Stimulated activated naive B cell treated with anti-CD40 and anti-IgM and Interleukin-4, amounts not matched to agents 10 μg/mL and 1 μg/mL and 100 μg/mL, for 72 hours (primary cell): ENCODE results near the gene OMG.
"Not testable (repeated sequence)": the region's sequence is repeated elsewhere in the genome, so short reads cannot be mapped to it uniquely, and the experiment has no call there.

ENCODE experiments used
- ATAC-seq, 2 donors: fragments of 150-1000 bp; cut with Tn5 transposase; replicated peaks; 2 replicates each; pipeline ENCODE4 v1.10.0; 2021; ENCODE audit warnings: moderate library complexity in 1 of 2
- DNase-seq: peaks from one replicate; pipeline ENCODE4 v3.0.0; 2021
- H3K27ac Mint-ChIP-seq: one replicate; pipeline ENCODE4 v1.8.0; 2022; ENCODE audit warnings: mild to moderate bottlenecking, mixed read lengths
- H3K27me3 Mint-ChIP-seq, 2 donors: one replicate each; pipeline ENCODE4 v1.8.0; 2022; ENCODE audit warnings: mixed read lengths in 2 of 2
- H3K36me3 Mint-ChIP-seq, 2 donors: one replicate each; pipeline ENCODE4 v1.8.0; 2022; ENCODE audit warnings: mixed read lengths in 2 of 2, mild to moderate bottlenecking in 1 of 2
- H3K4me1 Mint-ChIP-seq, 2 donors: one replicate each; pipeline ENCODE4 v1.8.0; 2022; ENCODE audit warnings: mixed read lengths in 2 of 2, mild to moderate bottlenecking in 1 of 2
- H3K4me3 Mint-ChIP-seq, 2 donors: one replicate each; pipeline ENCODE4 v1.8.0; 2022; ENCODE audit warnings: mild to moderate bottlenecking in 2 of 2, mixed read lengths in 2 of 2, moderate library complexity in 1 of 2
- H3K9me3 Mint-ChIP-seq, 2 donors: one replicate each; pipeline ENCODE4 v1.8.0; 2022; ENCODE audit warnings: mixed read lengths in 2 of 2, mild to moderate bottlenecking in 1 of 2

The OMG gene

DNA sequence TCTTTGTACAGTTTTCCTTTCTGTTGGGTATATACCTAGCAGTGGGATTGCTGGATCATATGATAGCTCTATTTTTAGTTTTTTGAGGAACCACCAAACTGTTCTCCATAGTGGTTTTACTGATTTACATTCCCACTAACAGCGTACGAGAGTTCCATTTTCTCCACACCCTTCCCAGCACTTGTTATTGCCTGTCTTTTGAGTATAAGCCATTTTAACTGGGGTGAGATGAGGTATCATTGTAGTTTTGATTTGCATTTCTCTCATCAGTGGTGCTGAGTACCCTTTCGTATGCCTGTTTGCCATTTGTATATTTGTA, 17.7 kb upstream of the OMG start:
- DNase-seq, result no peak
- Mint-ChIP-seq H3K9me3 (peaks cover 0 to 3% of the 10 kb centered on the region in 2 donors), H3K27ac (peak overlapping the region; percentile 79), H3K4me3 (peak overlapping the region; percentile 50 to 51), H3K36me3 (peaks cover 22 to 33% of the 10 kb centered on the region in 2 donors), H3K27me3 (no peaks in the 10 kb centered on the region), H3K4me1 (peaks cover 22 to 53% of the 10 kb centered on the region in 2 donors)
- ATAC-seq, result no peak

DNA sequence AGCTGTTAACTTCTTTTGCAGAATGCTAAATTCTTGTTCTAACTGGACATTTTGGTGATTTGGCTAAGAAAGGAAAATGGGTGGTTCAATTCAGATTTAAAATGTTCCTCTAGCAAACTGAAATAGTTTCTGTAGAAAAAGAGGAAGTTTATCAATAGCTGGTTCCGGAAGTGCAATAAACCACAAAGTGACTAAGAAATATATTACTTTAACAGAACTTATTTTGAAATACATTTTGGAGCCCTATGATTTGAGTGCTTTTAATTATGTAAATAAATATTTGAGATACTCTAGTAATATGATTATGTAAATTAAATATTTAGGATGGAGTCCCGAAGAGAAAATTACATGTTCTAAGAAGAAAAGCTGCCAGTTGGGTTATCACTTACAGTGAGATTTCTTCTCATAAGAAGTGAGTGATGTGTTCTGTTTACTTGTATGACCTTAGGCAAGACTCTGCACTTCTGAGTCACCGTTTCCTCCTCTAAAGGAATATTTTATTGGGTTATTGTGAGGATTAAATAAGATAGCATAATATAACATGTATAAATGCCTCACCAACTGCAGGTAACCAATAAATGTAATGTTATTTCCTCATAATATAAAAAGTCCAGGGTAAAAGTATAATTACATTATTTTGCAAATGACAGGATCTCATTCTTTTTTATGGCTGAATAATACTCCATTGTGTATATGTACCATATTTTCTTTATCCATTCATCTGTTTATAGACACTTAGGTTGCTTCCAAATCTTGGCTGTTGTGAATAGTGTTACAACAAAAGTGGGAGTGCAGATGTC, 17.1 kb upstream of the OMG start, which contains the start of gene EVI2B:
Gene EVI2B (minus strand): TSS at position 73 of the 800 bp plus-strand sequence. CDS start 8,445 bp downstream, outside the sequence.
- peaks cover 22 to 54% of the 10 kb centered on the region in 2 donors for H3K4me1 Mint-ChIP-seq

DNA sequence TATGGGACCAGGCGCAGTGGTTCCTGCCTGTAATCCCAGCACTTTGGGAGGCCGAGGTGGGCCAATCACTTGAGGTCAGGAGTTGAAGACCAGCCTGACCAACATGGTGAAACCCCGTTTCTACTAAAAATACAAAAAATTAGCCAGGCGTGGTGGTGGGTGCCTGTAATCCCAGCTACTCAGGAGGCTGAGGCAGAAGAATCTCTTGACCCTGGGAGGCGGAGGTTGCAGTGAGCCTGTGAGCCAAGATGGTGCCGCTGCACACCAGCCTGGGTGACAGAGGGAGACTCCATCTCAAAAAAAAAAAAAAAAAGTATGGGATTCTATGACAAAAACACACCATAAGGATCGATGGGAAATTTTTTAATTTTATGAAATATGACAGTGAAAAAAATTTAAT, 15.2 kb upstream of the OMG start:
- not testable (repeated sequence) for H3K9me3 Mint-ChIP-seq, H3K27me3 Mint-ChIP-seq, ATAC-seq, DNase-seq
- Mint-ChIP-seq H3K4me1 (peaks cover 22 to 56% of the 10 kb centered on the region in 2 donors), H3K36me3 (peaks cover 14 to 22% of the 10 kb centered on the region in 2 donors), H3K27ac (peak overlapping the region; percentile 96), H3K4me3 (peak overlapping the region; percentile 76 to 87)

More for the DNA sequence above, 17.1 kb upstream of the OMG start, which contains the start of gene EVI2B:
- H3K27ac Mint-ChIP-seq, result peak within 1 kb of the TSS; percentile 96
- peak within 1 kb of the TSS; percentile 76 to 89 for H3K4me3 Mint-ChIP-seq
- DNase-seq, result no peak
- peaks cover 0 to 3% of the 10 kb centered on the region in 2 donors for H3K9me3 Mint-ChIP-seq
- H3K27me3 Mint-ChIP-seq, result no peaks in the 10 kb centered on the region
- ATAC-seq, result peak; percentile 57
- H3K36me3 Mint-ChIP-seq, result peaks cover 22 to 30% of the 10 kb centered on the region in 2 donors

DNA sequence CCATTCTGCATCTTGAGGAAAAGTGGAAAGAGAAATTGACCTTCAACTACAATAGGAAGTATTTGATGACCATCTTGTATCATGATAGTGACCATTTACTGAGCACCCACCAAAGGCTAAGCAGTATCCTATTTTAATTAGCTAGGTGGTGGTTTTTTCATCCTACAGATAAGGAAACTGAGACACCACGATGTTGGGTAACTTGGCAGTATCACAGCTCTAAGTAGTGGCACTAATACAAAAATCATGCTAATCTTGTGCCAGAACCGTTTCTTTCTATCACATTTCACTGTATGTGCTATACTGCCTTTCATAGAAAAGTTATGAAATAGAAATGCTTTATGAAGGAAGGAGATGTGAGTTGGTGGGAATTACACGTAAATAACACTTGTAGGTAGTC, 14.5 kb upstream of the OMG start:
- Mint-ChIP-seq H3K27me3 (no peaks in the 10 kb centered on the region), H3K4me1 (peaks cover 24 to 63% of the 10 kb centered on the region in 2 donors), H3K27ac (peak overlapping the region; percentile 96), H3K4me3 (peak overlapping the region; percentile 76 to 87), H3K9me3 (peaks cover 0 to 3% of the 10 kb centered on the region in 2 donors), H3K36me3 (peaks cover 17 to 23% of the 10 kb centered on the region in 2 donors)
- DNase-seq, result no peak
- ATAC-seq, result no peak

DNA sequence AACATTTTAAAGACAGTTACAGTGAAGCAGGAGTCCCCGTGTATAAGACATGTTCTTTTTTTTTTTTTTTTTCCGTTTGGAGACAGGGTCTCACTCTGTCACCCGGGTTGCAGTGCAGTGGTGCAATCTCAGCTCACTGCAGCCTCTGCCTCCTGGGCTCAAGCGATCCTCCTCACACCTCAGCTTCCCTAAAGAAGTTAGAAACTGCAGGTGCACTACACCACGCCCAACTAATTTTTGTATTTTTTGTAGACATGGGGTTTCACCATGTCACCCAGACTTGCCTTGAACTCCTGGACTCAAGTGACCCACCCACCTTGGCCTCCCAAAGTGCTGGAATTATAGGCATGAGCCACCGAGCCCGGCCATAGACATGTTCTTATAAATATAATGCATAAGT, 13.8 kb upstream of the OMG start:
- H3K36me3 Mint-ChIP-seq, result peaks cover 23 to 29% of the 10 kb centered on the region in 2 donors
- ATAC-seq, result no peak
- peak overlapping the region; percentile 76 to 87 for H3K4me3 Mint-ChIP-seq
- peak overlapping the region; percentile 96 for H3K27ac Mint-ChIP-seq
- peaks cover 0 to 5% of the 10 kb centered on the region in 2 donors for H3K9me3 Mint-ChIP-seq
- peaks cover 30 to 68% of the 10 kb centered on the region in 2 donors for H3K4me1 Mint-ChIP-seq
- DNase-seq, result no peak
- H3K27me3 Mint-ChIP-seq, result no peaks in the 10 kb centered on the region

DNA sequence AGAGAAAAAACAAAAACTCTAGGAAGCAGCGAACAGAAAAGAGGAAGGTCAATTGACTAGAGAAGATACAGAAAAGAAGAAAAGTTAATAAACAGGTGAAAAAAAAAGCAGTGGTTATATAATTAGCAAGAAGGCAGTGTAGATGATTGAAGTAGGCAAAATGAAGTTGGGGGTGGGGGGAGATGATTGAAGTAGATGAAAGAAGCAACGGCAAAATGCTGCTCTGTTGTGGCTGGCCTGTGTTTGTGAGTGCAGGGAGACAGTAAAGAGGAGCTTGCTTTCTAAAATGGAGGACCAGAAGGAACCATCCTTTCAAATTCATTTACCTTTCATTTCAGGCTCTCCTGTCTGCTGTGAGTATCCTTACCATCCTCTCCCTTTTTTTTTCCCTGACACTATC, 13.2 kb upstream of the OMG start:
- no peak for ATAC-seq
- DNase-seq, result no peak
- Mint-ChIP-seq H3K4me3 (peak overlapping the region; percentile 75 to 76), H3K4me1 (peaks cover 32 to 69% of the 10 kb centered on the region in 2 donors), H3K27me3 (no peaks in the 10 kb centered on the region), H3K9me3 (peaks cover 0 to 7% of the 10 kb centered on the region in 2 donors), H3K27ac (peak overlapping the region; percentile 88), H3K36me3 (peaks cover 29 to 35% of the 10 kb centered on the region in 2 donors)

DNA sequence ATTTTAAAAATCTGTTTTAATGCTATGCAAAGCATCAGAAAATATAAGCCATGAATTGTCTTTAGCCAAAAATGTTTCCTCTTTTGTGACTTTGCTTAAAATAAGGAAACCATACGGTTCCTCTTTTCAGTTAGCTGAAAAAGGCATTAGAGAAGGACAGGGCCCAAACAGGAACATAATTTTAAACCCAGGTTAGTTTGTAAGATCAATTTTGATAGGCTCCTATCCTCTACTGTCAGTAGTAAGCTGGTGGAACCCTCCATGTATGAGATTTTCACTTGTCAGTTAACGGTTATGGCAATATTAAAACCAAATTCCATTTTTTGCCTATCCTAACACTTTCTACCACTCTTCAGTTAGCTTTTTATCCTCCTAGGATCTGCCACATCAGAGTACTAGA, 12.5 kb upstream of the OMG start:
- Mint-ChIP-seq H3K27me3 (no peaks in the 10 kb centered on the region), H3K4me1 (peaks cover 34 to 72% of the 10 kb centered on the region in 2 donors), H3K36me3 (peaks cover 34 to 41% of the 10 kb centered on the region in 2 donors), H3K9me3 (peaks cover 0 to 9% of the 10 kb centered on the region in 2 donors), H3K27ac (peak overlapping the region; percentile 88), H3K4me3 (peak overlapping the region; percentile 75 to 76)
- DNase-seq (no peak), ATAC-seq (peak; percentile 73)

- ATAC-seq, result peak; percentile 85 to 88
- H3K4me1 Mint-ChIP-seq, result peaks cover 39 to 74% of the 10 kb centered on the region in 2 donors
- peaks cover 40 to 46% of the 10 kb centered on the region in 2 donors for H3K36me3 Mint-ChIP-seq
- peaks cover 3 to 11% of the 10 kb centered on the region in 2 donors for H3K9me3 Mint-ChIP-seq
- H3K27ac Mint-ChIP-seq, result peak overlapping the region; percentile 88
- H3K27me3 Mint-ChIP-seq, result no peaks in the 10 kb centered on the region
- DNase-seq, result no peak
- peak overlapping the region; percentile 73 to 76 for H3K4me3 Mint-ChIP-seq
Measured at GRCh38 chr17:31308372-31309334, 11.6 kb upstream of the OMG start.

DNA sequence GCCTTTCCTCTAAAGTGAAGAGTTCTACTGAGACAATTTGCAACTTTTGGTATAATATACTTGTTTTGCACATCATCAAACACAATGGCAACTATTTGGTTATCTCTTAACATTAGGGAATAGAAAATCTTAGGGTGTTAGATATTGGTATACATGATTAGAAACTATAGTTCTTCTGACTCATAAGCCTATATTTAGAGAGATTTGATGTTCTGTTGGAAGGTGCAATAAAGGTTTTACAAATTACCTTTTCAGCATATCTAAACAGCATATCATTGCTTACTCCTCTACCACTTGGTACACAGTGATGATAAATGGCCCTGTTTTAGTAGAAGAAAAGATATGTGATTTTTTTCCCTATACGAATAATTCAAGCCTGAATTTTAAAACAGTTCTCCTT, 10.6 kb upstream of the OMG start:
- no peaks in the 10 kb centered on the region for H3K27me3 Mint-ChIP-seq
- H3K4me1 Mint-ChIP-seq, result peaks cover 39 to 78% of the 10 kb centered on the region in 2 donors
- peaks cover 5 to 12% of the 10 kb centered on the region in 2 donors for H3K9me3 Mint-ChIP-seq
- ATAC-seq (no peak), DNase-seq (no peak)
- peak overlapping the region; percentile 88 for H3K27ac Mint-ChIP-seq
- peaks cover 45 to 51% of the 10 kb centered on the region in 2 donors for H3K36me3 Mint-ChIP-seq
- peak overlapping the region; percentile 73 to 76 for H3K4me3 Mint-ChIP-seq

- peak overlapping the region; percentile 39 for H3K27ac Mint-ChIP-seq
- peaks cover 5 to 7% of the 10 kb centered on the region in 2 donors for H3K9me3 Mint-ChIP-seq
- ATAC-seq (no peak), DNase-seq (no peak)
- no peaks in the 10 kb centered on the region for H3K27me3 Mint-ChIP-seq
- peaks cover 15 to 18% of the 10 kb centered on the region in 2 donors for H3K36me3 Mint-ChIP-seq
- peaks cover 14 to 28% of the 10 kb centered on the region in 2 donors for H3K4me1 Mint-ChIP-seq
- H3K4me3 Mint-ChIP-seq, result no peak overlapping the region
Measured at GRCh38 chr17:31299624-31300023, 2.6 kb upstream of the OMG start.

- Mint-ChIP-seq H3K36me3 (peaks cover 5 to 9% of the 10 kb centered on the region in 2 donors), H3K4me1 (peaks cover 2 to 5% of the 10 kb centered on the region in 2 donors), H3K27me3 (no peaks in the 10 kb centered on the region), H3K9me3 (no peaks in the 10 kb centered on the region), H3K4me3 (no peak overlapping the region), H3K27ac (no peak overlapping the region)
- DNase-seq (no peak), ATAC-seq (no peak)
Measured at GRCh38 chr17:31296142-31296541, 897 bp downstream of the OMG start.

- Mint-ChIP-seq H3K27me3 (no peaks in the 10 kb centered on the region), H3K4me3 (no peak overlapping the region), H3K4me1 (peaks cover under 1 to 2% of the 10 kb centered on the region in 2 donors), H3K36me3 (peaks cover 5 to 9% of the 10 kb centered on the region in 2 donors), H3K27ac (no peak overlapping the region), H3K9me3 (no peaks in the 10 kb centered on the region)
- no peak for DNase-seq
- ATAC-seq, result no peak
Measured at GRCh38 chr17:31295489-31295871, 1.6 kb downstream of the OMG start.

DNA sequence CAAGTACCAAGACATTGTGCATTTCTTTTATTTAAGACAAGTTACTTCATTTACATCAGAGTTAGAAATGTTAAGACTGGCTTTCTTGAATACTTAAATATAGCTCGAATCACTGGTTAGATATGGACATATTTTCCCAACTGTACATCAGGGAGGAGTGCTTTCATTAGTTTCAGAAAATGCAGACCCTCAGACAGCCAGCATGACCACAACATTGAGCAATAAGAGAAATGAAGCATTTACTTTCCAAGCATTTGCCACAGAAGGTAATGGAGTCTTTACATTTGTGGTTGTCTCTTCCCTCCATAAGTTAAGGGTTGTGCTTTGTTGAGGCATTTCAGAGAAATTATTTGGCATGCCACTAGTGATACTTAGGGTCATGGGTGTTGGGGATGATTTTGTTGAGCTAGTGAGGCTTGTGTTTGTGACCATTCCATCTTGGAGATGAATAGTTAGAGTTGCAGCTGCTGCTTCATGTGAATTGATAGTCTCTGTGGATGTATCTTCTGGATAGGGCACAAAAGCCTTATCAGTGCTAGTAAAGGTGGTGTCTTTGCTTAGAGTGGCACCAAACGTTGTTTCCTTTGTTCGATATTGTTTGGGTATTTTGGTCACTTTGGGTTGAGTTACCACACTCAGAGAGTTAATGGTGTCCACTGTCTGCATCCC, 2.1 kb downstream of the OMG start:
- ATAC-seq (no peak), DNase-seq (no peak)
- Mint-ChIP-seq H3K27ac (no peak overlapping the region), H3K27me3 (no peaks in the 10 kb centered on the region), H3K4me1 (peaks cover 4 to 6% of the 10 kb centered on the region in 2 donors), H3K9me3 (no peaks in the 10 kb centered on the region), H3K4me3 (no peak overlapping the region), H3K36me3 (peaks cover 5 to 9% of the 10 kb centered on the region in 2 donors)

- Mint-ChIP-seq H3K27ac (no peak overlapping the region), H3K36me3 (peaks cover 5 to 9% of the 10 kb centered on the region in 2 donors), H3K4me3 (no peak overlapping the region), H3K27me3 (no peaks in the 10 kb centered on the region), H3K9me3 (no peaks in the 10 kb centered on the region), H3K4me1 (peaks cover 4 to 6% of the 10 kb centered on the region in 2 donors)
- no peak for DNase-seq
- ATAC-seq, result no peak
Measured at GRCh38 chr17:31294231-31294630, 2.8 kb downstream of the OMG start.
